Muscle layer of duodenum (tissue), 2 donors: ENCODE data around the gene HSPA9.

Experiments
- H3K27ac ChIP-seq: one replicate; pipeline ENCODE4 v1.7.0; 2013; ENCODE audit warnings: mild to moderate bottlenecking, low read length
- H3K27me3 ChIP-seq: one replicate; pipeline ENCODE4 v1.7.0; 2013; ENCODE audit warnings: low read depth, mild to moderate bottlenecking, control low read depth, low read length
- H3K36me3 ChIP-seq, 2 donors: one replicate each; pipeline ENCODE4 v1.7.0; 2013; ENCODE audit warnings: low read length in 2 of 2, control low read depth in 1 of 2, mild to moderate bottlenecking in 1 of 2; ENCODE audit not compliant: insufficient read depth in 2 of 2, control insufficient read depth in 1 of 2
- H3K4me1 ChIP-seq, 2 donors: one replicate each; pipeline ENCODE4 v1.7.0; 2013; ENCODE audit warnings: low read length in 2 of 2, mild to moderate bottlenecking in 2 of 2, control low read depth in 1 of 2, moderate library complexity in 1 of 2; ENCODE audit not compliant: insufficient read depth in 2 of 2, control insufficient read depth in 1 of 2
- H3K4me3 ChIP-seq, 2 donors: one replicate each; pipeline ENCODE4 v1.7.0; 2013; ENCODE audit warnings: low read length in 2 of 2, low read depth in 1 of 2, mild to moderate bottlenecking in 1 of 2
- H3K9me3 ChIP-seq, 2 donors: one replicate each; pipeline ENCODE4 v1.7.0; 2013; ENCODE audit warnings: low read length in 2 of 2, control low read depth in 1 of 2, mild to moderate bottlenecking in 1 of 2; ENCODE audit not compliant: control insufficient read depth in 1 of 2
- donor health status: healthy.

Gene HSPA9

DNA sequence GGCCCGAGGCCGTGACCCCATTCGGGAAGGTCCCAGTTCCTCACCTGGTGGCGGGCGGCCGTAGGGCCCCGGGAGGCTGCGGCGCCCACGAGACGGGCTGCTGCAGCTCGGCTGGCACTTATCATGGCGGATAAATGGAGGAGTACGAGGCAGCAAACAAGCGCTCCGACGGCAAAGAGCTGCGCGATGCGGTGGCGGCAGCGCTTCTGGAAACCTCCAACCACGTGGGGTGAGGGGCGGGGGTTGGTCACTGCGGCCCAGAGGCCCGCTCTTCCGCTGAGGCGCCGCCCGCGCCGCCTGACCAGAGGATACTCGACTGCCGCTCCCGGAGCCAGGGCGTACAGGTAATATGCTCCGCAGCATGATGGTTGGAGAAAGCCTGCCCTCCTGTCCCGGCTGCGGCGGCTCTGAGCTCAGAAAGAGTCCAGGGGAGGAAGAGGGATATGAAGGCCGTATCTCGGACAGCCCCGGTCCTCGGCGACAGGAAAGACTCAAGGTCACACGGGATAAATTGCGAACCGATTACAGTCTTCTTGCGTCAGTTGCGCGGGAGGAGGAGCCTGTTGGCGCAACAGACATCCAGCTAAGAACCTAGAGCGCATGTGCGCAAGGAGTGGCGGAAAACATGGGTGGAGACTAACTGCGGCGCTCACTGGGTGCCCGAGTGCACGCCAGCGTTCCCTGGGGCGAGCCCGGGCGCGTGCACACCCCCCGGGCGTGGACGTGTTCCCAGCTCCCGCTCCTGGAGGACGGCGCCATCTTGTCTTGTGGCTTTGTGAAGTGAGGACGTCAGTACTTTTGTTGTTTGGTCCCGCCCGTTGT is at the start of gene HSPA9:
Gene HSPA9 (minus strand): TSS at position 208 of the 822 bp plus-strand sequence. CDS start 83 bp downstream, at position 125.
- Histone ChIP-seq H3K27ac (peak within 1 kb of the TSS; percentile 99), H3K36me3 (peaks cover 19 to 43% of the 10 kb centered on the region in 2 donors), H3K4me3 (peak within 1 kb of the TSS; percentile 94 to 98), H3K9me3 (no peaks in the 10 kb centered on the region), H3K27me3 (no peaks in the 10 kb centered on the region), H3K4me1 (peaks cover 0 to 13% of the 10 kb centered on the region in 2 donors)

DNA sequence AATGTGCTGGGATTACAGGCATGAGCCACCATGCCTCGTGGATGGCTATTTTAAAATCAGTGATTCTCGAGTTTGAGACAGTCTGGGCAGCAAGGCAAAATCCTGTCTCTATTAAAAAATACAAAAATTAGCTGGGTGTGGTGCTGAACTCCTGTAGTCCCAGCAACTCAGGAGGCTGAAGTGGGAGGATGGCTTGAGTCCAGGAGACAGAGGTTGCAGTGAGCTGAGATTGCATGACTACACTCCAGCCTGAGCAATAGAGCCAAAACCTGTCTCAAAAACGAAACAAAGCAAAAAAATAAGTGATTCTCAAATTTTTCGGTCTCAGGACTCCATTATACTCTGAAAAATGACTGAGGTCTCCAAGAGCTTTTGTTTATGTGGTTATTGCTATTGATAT is 47.9 kb upstream of the HSPA9 start:
- H3K27me3 ChIP-seq = no peaks in the 10 kb centered on the region
- no peaks in the 10 kb centered on the region for H3K9me3 ChIP-seq
- H3K36me3 ChIP-seq = no peaks in the 10 kb centered on the region
- no peak overlapping the region for H3K27ac ChIP-seq
- no peak overlapping the region for H3K4me3 ChIP-seq
- H3K4me1 ChIP-seq = no peaks in the 10 kb centered on the region

DNA sequence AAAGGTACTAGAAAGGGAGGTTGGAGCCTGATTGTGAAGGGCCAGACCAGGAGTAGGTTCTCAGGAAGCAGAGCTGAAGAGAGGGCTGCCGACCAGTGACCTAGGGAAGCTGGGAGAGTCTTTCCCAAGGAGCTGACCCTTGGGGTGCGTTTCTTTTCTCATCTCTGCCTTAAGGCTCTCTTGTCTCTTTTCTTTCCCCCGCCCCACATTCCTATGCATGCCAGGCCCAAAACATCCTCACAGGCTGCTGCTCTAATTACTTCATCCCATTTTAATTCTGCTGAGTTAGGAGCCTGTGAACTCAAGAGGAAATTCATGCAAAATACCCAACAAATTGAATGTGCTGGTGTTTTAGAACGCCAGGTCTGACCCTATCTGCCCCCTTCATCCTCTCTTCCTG is 46.9 kb upstream of the HSPA9 start:
- no peak overlapping the region for H3K4me3 ChIP-seq
- H3K36me3 ChIP-seq = no peaks in the 10 kb centered on the region

DNA sequence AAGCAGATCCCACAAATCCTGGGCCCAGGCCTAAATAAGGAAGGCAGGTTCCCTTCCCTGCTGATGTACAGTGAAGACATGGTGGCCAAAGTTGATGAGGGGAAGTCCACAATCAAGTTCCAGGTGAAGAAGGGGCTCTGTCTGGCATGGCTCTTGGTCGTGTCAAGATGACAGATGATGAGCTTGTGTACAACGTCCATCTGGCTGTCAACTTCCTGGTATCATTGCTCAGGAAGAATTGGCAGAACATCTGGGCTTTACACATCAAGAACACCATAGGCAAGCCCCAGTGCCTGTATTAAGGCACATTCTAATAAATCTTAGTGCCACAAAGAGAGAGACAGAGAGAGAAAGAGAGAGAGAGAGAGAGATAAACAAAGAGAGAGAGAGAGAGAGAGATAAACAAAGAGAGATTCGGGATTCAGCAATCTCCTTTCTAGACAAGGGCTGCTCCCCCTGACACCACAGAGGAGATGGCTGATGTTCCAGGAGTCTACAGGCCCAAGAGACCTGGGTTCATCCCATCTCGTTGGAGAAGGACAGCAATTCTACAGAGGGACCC is 45.5 kb upstream of the HSPA9 start:
- Histone ChIP-seq H3K27ac (no peak overlapping the region), H3K4me1 (no peaks in the 10 kb centered on the region), H3K36me3 (no peaks in the 10 kb centered on the region), H3K9me3 (no peaks in the 10 kb centered on the region), H3K27me3 (no peaks in the 10 kb centered on the region), H3K4me3 (no peak overlapping the region)

More for the DNA sequence above, 46.9 kb upstream of the HSPA9 start:
- no peaks in the 10 kb centered on the region for H3K27me3 ChIP-seq
- H3K27ac ChIP-seq = no peak overlapping the region
- H3K4me1 ChIP-seq = no peaks in the 10 kb centered on the region
- no peaks in the 10 kb centered on the region for H3K9me3 ChIP-seq

DNA sequence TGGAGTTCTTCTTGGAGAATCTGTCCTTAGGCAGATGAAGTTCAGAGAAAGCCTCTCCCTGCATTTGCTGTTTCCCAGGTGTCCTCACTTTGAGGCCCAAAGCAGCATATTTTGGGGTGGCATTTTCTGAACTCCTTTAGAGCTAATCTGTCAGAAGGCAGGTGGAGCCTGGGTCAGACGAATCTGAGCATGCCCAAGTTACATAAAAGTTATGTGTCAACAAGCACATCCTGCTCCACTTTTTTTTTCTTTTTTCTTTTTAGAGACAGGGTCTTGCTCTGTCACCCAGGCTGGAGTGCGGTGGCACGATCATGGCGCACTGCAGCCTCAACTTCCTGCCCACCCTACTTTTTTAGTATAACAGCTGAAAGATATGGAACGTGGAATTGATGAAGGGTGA is 41.3 kb upstream of the HSPA9 start:
- H3K27ac ChIP-seq = no peak overlapping the region
- H3K4me1 ChIP-seq = peaks cover 0 to 5% of the 10 kb centered on the region in 2 donors
- H3K27me3 ChIP-seq = no peaks in the 10 kb centered on the region
- no peaks in the 10 kb centered on the region for H3K36me3 ChIP-seq
- H3K9me3 ChIP-seq = no peaks in the 10 kb centered on the region
- H3K4me3 ChIP-seq = no peak overlapping the region

DNA sequence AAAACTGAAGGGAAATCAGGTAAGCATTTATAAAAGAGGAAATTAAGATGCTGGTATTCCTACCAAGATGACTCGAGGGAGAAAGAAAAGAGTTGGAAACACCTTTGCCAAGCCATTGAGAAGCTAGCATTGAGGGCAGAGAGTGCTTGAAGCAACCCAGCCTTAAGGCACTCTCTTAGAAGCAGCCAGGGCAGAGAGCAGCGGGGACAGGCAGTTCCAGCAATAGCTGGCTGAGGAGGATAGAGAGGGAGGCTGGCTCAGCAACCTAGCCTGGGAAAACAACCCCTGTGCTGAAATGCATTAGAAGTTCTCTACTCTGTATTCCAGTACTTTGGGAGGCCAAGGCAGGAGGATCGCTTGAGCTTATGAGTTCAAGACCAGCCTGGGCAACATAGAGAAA is 40.3 kb upstream of the HSPA9 start:
- Histone ChIP-seq H3K4me3 (no peak overlapping the region), H3K36me3 (no peaks in the 10 kb centered on the region), H3K9me3 (no peaks in the 10 kb centered on the region), H3K27ac (no peak overlapping the region), H3K4me1 (peaks cover 0 to 16% of the 10 kb centered on the region in 2 donors), H3K27me3 (no peaks in the 10 kb centered on the region)

DNA sequence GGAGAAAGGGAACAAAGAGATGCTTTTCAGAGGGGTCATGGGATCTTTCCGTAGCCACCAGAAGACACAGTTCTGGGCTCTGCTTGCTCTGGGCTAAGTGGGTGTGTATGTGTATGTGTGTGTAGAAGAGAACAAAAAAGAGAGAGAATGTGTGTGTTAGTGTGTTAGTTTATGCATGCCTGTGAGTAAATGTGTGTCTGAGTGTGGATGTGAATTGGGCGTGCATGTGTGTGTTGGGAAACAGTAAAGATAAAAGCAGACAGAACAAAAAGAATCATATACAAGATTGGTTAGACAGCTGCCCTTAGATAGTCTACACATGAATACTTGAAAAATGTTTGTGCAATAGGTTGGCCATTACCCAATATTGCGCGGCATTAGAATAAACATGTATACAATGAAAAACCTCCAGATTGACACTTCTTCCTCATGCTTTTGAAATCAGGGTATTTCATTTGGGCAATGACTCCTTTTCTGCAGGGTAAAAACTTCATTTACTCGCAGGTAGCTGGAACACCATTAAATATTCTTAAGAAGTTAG is 36.5 kb upstream of the HSPA9 start:
- Histone ChIP-seq H3K9me3 (no peaks in the 10 kb centered on the region), H3K36me3 (no peaks in the 10 kb centered on the region), H3K27me3 (no peaks in the 10 kb centered on the region), H3K4me3 (peak overlapping the region; percentile 52 to 59), H3K4me1 (peaks cover 0 to 21% of the 10 kb centered on the region in 2 donors), H3K27ac (no peak overlapping the region)

DNA sequence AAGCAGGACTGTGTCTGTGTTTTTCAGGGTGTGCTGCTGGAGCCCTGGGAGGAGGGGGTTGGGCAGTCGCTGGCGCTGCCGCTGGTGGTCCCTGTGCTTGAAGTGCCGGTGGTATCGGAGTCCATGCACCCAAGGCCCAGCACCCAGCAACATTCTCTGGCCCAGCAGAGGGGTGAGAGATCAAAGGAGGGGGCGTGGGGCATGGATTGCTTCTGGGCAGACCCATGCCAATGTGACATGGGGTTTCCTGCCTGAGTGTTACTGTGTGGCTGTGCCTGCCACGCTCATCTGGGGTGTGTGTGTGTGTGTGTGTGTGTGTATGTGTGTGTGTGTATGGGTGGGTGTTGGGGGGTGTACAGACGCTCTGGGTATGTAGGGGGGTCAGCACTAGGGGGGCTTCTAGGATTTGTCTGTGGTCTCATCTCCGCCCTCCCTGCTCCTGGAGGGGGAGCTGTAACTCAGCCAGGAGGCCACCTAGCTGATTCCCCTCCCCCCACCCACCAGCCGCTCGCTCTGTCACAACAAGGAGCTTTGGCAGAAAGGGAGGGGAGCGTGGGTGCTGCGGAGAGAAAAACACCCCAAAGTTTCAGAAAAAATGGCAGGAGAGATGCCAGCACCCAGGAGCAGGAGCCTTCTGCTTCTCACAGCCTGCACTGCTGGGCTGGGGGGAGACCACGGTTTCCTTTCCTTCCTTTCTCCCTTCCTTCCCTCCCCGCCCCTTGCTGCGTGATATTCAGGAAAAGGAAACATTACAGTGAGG is 35.9 kb upstream of the HSPA9 start:
- H3K9me3 ChIP-seq = no peaks in the 10 kb centered on the region
- no peaks in the 10 kb centered on the region for H3K27me3 ChIP-seq
- no peak overlapping the region for H3K27ac ChIP-seq
- H3K36me3 ChIP-seq = no peaks in the 10 kb centered on the region
- H3K4me1 ChIP-seq = peaks cover 0 to 21% of the 10 kb centered on the region in 2 donors
- peak overlapping the region; percentile 52 to 59 for H3K4me3 ChIP-seq

DNA sequence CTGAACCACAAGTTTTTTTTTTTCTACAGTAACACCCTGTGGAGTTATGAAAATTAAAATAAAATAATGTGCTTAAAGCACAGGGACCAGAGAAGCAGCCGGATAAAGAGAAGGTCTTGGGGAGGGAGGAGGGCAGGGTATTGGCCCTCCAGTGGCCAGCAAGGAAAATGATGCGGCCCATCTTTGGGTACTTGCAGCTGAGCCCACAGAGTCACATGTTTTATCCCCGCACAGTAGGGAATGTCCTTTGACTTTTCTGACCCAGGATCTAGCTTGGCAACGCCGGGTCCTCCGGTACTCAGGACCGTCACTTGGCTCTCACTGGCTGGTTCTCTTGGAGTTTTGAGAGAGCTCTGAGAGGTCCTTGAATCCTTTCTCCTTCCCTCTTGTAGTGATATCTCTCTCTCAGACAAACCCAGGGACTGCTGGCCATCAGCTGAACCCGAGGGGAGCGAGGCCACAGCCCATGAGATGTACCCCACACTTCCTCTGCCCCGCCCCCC is 35.3 kb upstream of the HSPA9 start:
- no peaks in the 10 kb centered on the region for H3K9me3 ChIP-seq
- no peak overlapping the region for H3K27ac ChIP-seq
- no peaks in the 10 kb centered on the region for H3K36me3 ChIP-seq
- no peaks in the 10 kb centered on the region for H3K27me3 ChIP-seq
- peak overlapping the region; percentile 52 to 59 for H3K4me3 ChIP-seq
- peaks cover 0 to 21% of the 10 kb centered on the region in 2 donors for H3K4me1 ChIP-seq

DNA sequence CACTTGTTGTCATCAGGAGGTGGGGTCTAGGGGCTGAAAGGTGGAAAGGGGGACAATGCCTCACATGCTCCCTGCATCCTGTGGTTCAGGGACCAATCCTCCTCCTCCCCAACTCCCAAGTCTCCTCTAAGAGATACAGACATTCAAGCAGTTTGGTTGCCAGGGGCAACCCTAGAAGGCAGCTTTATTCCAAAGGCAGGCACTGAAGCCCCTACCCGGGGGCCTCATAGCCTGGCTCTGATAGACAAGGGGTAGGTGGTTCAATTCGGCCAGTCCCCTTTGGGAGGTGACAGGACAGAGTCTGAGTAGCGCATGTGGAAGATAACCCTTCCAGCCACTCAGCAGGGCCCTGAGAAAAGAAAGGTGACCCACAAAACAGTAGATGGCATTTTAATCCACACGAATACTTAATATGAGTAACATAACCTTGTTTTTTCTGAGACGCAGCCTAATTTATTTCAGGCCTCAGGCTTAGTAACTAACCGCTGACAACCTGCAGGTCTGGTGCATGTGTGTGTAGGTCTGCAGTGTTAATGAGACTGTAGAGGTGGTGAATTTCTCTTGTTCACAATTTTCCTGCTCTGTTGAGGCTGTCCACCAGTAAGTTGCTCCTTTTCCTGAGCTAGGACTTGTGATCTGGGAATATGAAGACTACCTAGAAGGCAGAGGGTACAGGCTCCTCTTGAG is 31.3 kb upstream of the HSPA9 start:
- no peaks in the 10 kb centered on the region for H3K9me3 ChIP-seq
- no peaks in the 10 kb centered on the region for H3K36me3 ChIP-seq
- no peak overlapping the region for H3K4me3 ChIP-seq
- no peak overlapping the region for H3K27ac ChIP-seq
- no peaks in the 10 kb centered on the region for H3K27me3 ChIP-seq
- H3K4me1 ChIP-seq = peaks cover 0 to 16% of the 10 kb centered on the region in 2 donors
